SW 1271 (cell line): Measurements from ENCODE around the gene SPINT1.

Source experiments
- DNase-seq, 2 experiments: peaks; one replicate each; lab custom pipeline; 2025; lab: John Stamatoyannopoulos, UW

Gene SPINT1

GRCh38 chr15:40893019-40893670, 49.3 kb downstream of the SPINT1 start:
- DNase-seq: no peak

- peak; percentile 51 to 89 for DNase-seq
Observed at GRCh38 chr15:40893733-40894680, 50.2 kb downstream of the SPINT1 start, which contains the start of gene VPS18. Gene VPS18 (plus strand): TSS chr15:40894450. CDS start chr15:40894769, 319 bp downstream.

GRCh38 chr15:40894681-40895448, 51.0 kb downstream of the SPINT1 start:
- peak; percentile 47 for DNase-seq

- DNase-seq: no peak
Observed at GRCh38 chr15:40899536-40900207, 55.8 kb downstream of the SPINT1 start.

GRCh38 chr15:40900256-40901052, 56.6 kb downstream of the SPINT1 start:
- DNase-seq: no peak

- DNase-seq: no peak
Observed at GRCh38 chr15:40901053-40901443, 57.2 kb downstream of the SPINT1 start.

GRCh38 chr15:40902605-40903561, 59.0 kb downstream of the SPINT1 start:
- DNase-seq: no peak

- no peak for DNase-seq
Observed at GRCh38 chr15:40904552-40905201, 60.8 kb downstream of the SPINT1 start.

GRCh38 chr15:40906091-40906990, 62.5 kb downstream of the SPINT1 start:
- DNase-seq: peak; percentile 20 to 77

- no peak for DNase-seq
Observed at GRCh38 chr15:40906991-40907802, 63.3 kb downstream of the SPINT1 start.
